H1 (cell line): ENCODE measurements around the gene ASPG. TPM values are rescaled to one million over a fixed set of nuclear protein-coding genes. Genes with fewer than 3 reads are reported as not detected.

Source experiments
- EGR1 ChIP-seq: IDR thresholded peaks from 2 replicates; pipeline ENCODE4 v1.6.1; 2011; ENCODE audit warnings: low read depth, low read length, borderline replicate concordance
- KDM5A ChIP-seq: fragments of 200-600 bp; IDR thresholded peaks from 2 replicates; pipeline ENCODE4 v1.7.1; 2012; ENCODE audit warnings: mild to moderate bottlenecking, low read length, inconsistent platforms, mixed read lengths
- POU5F1 ChIP-seq: IDR thresholded peaks from 2 replicates; pipeline ENCODE4 v1.6.1; 2011; ENCODE audit warnings: low read depth, mild to moderate bottlenecking, low read length, moderate library complexity
- RFX5 ChIP-seq: IDR thresholded peaks from 2 replicates; pipeline ENCODE4 v1.6.1; 2011; ENCODE audit warnings: low read depth, low read length, improper control_type of control experiment, borderline replicate concordance
- SRF ChIP-seq: IDR thresholded peaks from 2 replicates; pipeline ENCODE4 v1.6.1; 2011; ENCODE audit warnings: mild to moderate bottlenecking, low read depth, low read length, moderate library complexity
- SUZ12 ChIP-seq: fragments of 200-600 bp; sonication (generic); IDR thresholded peaks from 2 replicates; pipeline ENCODE4 v1.6.1; 2012; ENCODE audit warnings: mild to moderate bottlenecking, inconsistent platforms, low read length, moderate library complexity, mixed read lengths
- TAF7 ChIP-seq: optimal IDR thresholded peaks from 2 replicates; pipeline ENCODE3; 2011; ENCODE audit warnings: low read depth, mild to moderate bottlenecking, inconsistent platforms, low read length, moderate library complexity, borderline replicate concordance
- polyA plus RNA-seq, 7 experiments: library from polyadenylated mRNA; depleted of rRNA in 3 of 7; stranded (reverse) in 5 of 7; unstranded in 2 of 7; fragments of >200 nt in 5 of 7; fragments of 200-250 nt in 2 of 7; gene quantifications; 1 replicate in 5 of 7; 2 replicates in 1 of 7; 4 replicates in 1 of 7; pipeline versions ENCODE4 v1.2.1 to v1.2.3, GENCODE V29; 2011 to 2013; ENCODE audit warnings: missing spikeins in 2 of 7, mixed read lengths in 2 of 7
- total RNA-seq: library from RNA; stranded (reverse); fragmentation: NEBNext Ultra II Directional; extraction: Animal tissue kit (Norgen Biotek cat#: 25700); gene quantifications from 2 replicates; pipeline ENCODE4 v1.2.1, GENCODE V29; 2021
- TF ChIP-seq, protein P1 (sequence below): fragments of 300-600 bp; sonication (generic); IDR thresholded peaks from 2 replicates; pipeline ENCODE4 v1.7.1; 2012; ENCODE audit warnings: low read length, moderate library complexity, mild to moderate bottlenecking, inconsistent platforms; ENCODE audit not compliant: insufficient replicate concordance
- TF ChIP-seq, protein P2 (sequence below): IDR thresholded peaks from 2 replicates; pipeline ENCODE4 v1.6.1; 2011; ENCODE audit warnings: low read length, improper control_type of control experiment

ASPG gene
- total and polyA plus RNA-seq, 2 of the 8 experiments (the other 6 are each of a cell fraction or from before 2014, with no cell fraction given) = 0.34 to 0.59 TPM

DNA sequence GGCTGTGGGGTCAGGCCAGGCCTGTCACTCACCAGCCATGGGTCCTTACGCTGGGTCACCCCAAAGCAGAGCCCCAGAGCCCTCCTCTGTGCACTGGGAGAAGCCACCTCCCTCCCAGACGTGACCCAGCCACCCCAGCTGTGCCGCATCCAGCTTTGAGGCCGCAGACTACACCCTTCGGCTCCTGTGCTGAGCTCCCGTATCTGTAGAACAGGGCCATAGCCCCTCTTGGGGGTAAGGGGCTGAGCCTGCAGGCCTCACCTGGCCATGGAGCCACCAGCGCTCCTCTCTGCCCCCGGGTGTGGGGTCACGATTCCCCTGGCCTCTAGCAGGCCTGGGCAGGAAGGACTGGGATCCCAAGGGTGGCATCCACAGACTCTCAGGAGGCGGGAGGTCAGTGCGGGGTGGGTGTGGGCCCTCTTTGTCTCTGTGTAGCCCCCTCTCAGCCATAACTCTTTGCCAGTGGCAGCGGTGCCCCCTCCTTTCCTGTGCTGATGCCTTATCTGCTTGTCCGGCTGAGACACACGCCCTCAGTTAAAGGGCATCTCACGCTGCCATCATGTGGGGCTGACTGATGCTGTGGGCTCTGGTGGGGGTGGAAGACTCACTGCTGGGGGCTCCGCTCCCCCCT is 16.3 kb downstream of the ASPG start (continued):
- TF ChIP-seq, protein P1, sequence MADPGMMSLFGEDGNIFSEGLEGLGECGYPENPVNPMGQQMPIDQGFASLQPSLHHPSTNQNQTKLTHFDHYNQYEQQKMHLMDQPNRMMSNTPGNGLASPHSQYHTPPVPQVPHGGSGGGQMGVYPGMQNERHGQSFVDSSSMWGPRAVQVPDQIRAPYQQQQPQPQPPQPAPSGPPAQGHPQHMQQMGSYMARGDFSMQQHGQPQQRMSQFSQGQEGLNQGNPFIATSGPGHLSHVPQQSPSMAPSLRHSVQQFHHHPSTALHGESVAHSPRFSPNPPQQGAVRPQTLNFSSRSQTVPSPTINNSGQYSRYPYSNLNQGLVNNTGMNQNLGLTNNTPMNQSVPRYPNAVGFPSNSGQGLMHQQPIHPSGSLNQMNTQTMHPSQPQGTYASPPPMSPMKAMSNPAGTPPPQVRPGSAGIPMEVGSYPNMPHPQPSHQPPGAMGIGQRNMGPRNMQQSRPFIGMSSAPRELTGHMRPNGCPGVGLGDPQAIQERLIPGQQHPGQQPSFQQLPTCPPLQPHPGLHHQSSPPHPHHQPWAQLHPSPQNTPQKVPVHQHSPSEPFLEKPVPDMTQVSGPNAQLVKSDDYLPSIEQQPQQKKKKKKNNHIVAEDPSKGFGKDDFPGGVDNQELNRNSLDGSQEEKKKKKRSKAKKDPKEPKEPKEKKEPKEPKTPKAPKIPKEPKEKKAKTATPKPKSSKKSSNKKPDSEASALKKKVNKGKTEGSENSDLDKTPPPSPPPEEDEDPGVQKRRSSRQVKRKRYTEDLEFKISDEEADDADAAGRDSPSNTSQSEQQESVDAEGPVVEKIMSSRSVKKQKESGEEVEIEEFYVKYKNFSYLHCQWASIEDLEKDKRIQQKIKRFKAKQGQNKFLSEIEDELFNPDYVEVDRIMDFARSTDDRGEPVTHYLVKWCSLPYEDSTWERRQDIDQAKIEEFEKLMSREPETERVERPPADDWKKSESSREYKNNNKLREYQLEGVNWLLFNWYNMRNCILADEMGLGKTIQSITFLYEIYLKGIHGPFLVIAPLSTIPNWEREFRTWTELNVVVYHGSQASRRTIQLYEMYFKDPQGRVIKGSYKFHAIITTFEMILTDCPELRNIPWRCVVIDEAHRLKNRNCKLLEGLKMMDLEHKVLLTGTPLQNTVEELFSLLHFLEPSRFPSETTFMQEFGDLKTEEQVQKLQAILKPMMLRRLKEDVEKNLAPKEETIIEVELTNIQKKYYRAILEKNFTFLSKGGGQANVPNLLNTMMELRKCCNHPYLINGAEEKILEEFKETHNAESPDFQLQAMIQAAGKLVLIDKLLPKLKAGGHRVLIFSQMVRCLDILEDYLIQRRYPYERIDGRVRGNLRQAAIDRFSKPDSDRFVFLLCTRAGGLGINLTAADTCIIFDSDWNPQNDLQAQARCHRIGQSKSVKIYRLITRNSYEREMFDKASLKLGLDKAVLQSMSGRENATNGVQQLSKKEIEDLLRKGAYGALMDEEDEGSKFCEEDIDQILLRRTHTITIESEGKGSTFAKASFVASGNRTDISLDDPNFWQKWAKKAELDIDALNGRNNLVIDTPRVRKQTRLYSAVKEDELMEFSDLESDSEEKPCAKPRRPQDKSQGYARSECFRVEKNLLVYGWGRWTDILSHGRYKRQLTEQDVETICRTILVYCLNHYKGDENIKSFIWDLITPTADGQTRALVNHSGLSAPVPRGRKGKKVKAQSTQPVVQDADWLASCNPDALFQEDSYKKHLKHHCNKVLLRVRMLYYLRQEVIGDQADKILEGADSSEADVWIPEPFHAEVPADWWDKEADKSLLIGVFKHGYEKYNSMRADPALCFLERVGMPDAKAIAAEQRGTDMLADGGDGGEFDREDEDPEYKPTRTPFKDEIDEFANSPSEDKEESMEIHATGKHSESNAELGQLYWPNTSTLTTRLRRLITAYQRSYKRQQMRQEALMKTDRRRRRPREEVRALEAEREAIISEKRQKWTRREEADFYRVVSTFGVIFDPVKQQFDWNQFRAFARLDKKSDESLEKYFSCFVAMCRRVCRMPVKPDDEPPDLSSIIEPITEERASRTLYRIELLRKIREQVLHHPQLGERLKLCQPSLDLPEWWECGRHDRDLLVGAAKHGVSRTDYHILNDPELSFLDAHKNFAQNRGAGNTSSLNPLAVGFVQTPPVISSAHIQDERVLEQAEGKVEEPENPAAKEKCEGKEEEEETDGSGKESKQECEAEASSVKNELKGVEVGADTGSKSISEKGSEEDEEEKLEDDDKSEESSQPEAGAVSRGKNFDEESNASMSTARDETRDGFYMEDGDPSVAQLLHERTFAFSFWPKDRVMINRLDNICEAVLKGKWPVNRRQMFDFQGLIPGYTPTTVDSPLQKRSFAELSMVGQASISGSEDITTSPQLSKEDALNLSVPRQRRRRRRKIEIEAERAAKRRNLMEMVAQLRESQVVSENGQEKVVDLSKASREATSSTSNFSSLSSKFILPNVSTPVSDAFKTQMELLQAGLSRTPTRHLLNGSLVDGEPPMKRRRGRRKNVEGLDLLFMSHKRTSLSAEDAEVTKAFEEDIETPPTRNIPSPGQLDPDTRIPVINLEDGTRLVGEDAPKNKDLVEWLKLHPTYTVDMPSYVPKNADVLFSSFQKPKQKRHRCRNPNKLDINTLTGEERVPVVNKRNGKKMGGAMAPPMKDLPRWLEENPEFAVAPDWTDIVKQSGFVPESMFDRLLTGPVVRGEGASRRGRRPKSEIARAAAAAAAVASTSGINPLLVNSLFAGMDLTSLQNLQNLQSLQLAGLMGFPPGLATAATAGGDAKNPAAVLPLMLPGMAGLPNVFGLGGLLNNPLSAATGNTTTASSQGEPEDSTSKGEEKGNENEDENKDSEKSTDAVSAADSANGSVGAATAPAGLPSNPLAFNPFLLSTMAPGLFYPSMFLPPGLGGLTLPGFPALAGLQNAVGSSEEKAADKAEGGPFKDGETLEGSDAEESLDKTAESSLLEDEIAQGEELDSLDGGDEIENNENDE = no peak
- no peak for TF ChIP-seq TAF7
- no peak for TF ChIP-seq POU5F1
- TF ChIP-seq RFX5 = no peak
- TF ChIP-seq, protein P2, sequence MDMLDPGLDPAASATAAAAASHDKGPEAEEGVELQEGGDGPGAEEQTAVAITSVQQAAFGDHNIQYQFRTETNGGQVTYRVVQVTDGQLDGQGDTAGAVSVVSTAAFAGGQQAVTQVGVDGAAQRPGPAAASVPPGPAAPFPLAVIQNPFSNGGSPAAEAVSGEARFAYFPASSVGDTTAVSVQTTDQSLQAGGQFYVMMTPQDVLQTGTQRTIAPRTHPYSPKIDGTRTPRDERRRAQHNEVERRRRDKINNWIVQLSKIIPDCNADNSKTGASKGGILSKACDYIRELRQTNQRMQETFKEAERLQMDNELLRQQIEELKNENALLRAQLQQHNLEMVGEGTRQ = no peak
- TF ChIP-seq KDM5A = no peak
- TF ChIP-seq SRF = no peak
- no peak for TF ChIP-seq EGR1
- no peak for TF ChIP-seq SUZ12
